Measurements from ENCODE around the gene CTSZ. TPM values are rescaled to one million over a fixed set of nuclear protein-coding genes. Genes with fewer than 3 reads are reported as not detected.

The CTSZ gene
- total RNA-seq, 4 donors from 2014 or later = 83.5 to 145 (median 105) TPM

DNA sequence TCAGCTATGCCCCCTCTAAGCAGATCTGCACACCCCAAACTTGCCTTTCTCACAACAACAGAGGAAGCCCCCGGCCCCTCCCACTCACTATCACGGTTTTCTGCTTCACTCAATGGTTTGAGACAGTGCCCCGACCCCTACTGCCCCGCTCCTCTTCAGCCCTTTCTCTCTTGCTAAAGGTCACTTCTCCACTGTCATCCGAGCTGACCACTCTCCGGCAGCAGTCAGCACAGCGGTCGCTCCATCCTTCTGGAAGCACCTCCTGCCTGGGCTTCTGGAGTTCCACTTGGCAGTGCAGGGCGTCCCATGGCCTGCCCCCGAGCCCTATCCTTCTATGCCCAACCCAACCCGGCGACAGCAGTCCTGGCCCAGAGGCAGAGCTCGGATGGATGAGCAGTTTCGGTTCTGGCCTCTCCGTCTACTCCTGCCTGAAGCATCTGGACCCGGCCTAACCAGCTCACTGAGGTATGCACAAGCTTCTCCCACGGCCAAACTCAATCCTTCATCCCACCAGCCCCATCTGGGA lies 4.1 kb downstream of the CTSZ start:
- no peak for DNase-seq (ENCODE audit: low spot score in 2 of 2)
- peaks cover 0 to 55% (median 9%) of the 10 kb centered on the region in 3 donors for H3K36me3 ChIP-seq
- 80 to 84% methylated on average over 17 of the region's 17 CpGs for WGBS, 2 donors

GRCh38 chr20:59002388-59002787 lies 4.7 kb downstream of the CTSZ start:
- Histone ChIP-seq H3K27me3 (no peaks in the 10 kb centered on the region), H3K4me3 (no peak overlapping the region), H3K27ac (no peak overlapping the region), H3K36me3 (peaks cover 0 to 60% (median 13%) of the 10 kb centered on the region in 3 donors), H3K4me1 (peaks cover 0 to 43% (median 29%) of the 10 kb centered on the region in 4 donors), H3K9me3 (no peaks in the 10 kb centered on the region)
- no peak for TF ChIP-seq EP300 (IDR thresholded peaks at IDR 0.05)
- TF ChIP-seq POLR2A (IDR thresholded peaks at IDR 0.05) = no peak
- no peak for TF ChIP-seq CTCF (IDR thresholded peaks at IDR 0.05)
- no peak for DNase-seq (ENCODE audit: low spot score in 2 of 2)
- WGBS, 2 donors = 93 to 95% methylated on average over 7 of the region's 8 CpGs

More for the DNA sequence above, 4.1 kb downstream of the CTSZ start:
- H3K4me1 ChIP-seq = peaks cover 0 to 46% (median 33%) of the 10 kb centered on the region in 4 donors
- no peaks in the 10 kb centered on the region for H3K27me3 ChIP-seq
- no peak overlapping the region for H3K27ac ChIP-seq
- H3K4me3 ChIP-seq = no peak overlapping the region
- TF ChIP-seq CTCF (IDR thresholded peaks at IDR 0.05) = no peak
- TF ChIP-seq POLR2A (IDR thresholded peaks at IDR 0.05) = no peak
- TF ChIP-seq EP300 (IDR thresholded peaks at IDR 0.05) = no peak
- no peaks in the 10 kb centered on the region for H3K9me3 ChIP-seq

DNA sequence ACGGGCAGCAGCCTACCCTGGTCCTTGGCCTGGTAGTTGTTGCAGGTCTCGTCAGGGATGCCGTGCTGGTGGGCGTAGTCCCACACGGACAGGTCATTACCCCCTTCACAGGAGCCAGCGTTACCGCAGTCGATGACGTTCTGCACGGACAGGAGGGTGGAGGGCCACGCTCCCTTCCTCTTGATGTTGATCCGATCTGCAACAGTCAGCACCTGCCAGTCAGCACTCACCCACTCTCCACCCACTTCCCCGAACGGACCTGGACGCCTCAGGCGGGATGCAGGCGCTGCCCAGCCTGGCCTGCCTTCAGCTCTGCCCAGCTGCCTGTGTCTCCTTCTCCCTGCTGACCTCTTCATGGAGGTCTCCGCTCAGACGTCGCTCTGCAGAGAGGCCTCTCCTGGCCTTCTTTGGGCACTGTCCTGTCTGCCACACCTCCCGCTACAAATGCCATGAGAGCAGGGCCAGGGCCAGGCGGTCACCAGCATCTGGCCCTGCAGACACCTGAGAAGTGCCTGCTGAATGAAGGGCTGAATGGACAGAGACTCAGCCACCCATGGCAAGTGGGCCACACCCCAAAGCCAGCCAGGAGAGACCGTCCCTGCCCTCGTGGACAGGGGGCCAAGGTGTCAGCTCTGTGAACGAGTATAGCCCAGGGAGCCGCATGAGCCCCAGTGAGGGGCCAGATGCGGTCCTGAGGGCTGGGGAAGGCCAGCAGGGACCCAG lies 5.4 kb downstream of the CTSZ start:
- no peak overlapping the region for H3K27ac ChIP-seq
- TF ChIP-seq CTCF (IDR thresholded peaks at IDR 0.05) (no peak), EP300 (IDR thresholded peaks at IDR 0.05) (no peak), POLR2A (IDR thresholded peaks at IDR 0.05) (no peak)
- H3K9me3 ChIP-seq = no peaks in the 10 kb centered on the region
- H3K4me3 ChIP-seq = no peak overlapping the region
- DNase-seq (ENCODE audit: low spot score in 2 of 2) = no peak
- H3K4me1 ChIP-seq = peaks cover 0 to 39% (median 27%) of the 10 kb centered on the region in 4 donors
- 88 to 92% methylated on average over 27 of the region's 27 CpGs for WGBS, 2 donors
- peaks cover 0 to 68% (median 16%) of the 10 kb centered on the region in 3 donors for H3K36me3 ChIP-seq
- H3K27me3 ChIP-seq = no peaks in the 10 kb centered on the region

- TF ChIP-seq CTCF (IDR thresholded peaks at IDR 0.05) = no peak
- TF ChIP-seq EP300 (IDR thresholded peaks at IDR 0.05) = no peak
- no peak for TF ChIP-seq POLR2A (IDR thresholded peaks at IDR 0.05)
- Histone ChIP-seq H3K4me3 (no peak overlapping the region), H3K9me3 (no peaks in the 10 kb centered on the region), H3K4me1 (peaks cover 0 to 34% (median 22%) of the 10 kb centered on the region in 4 donors), H3K27me3 (no peaks in the 10 kb centered on the region), H3K27ac (no peak overlapping the region), H3K36me3 (peaks cover 2 to 74% (median 22%) of the 10 kb centered on the region in 3 donors)
- no peak for DNase-seq (ENCODE audit: low spot score in 2 of 2)
- WGBS, 2 donors = 86 to 92% methylated on average over 7 to 13 of the region's 13 CpGs
These were observed 6.0 kb downstream of the CTSZ start for GRCh38 chr20:59001068-59001448.

DNA sequence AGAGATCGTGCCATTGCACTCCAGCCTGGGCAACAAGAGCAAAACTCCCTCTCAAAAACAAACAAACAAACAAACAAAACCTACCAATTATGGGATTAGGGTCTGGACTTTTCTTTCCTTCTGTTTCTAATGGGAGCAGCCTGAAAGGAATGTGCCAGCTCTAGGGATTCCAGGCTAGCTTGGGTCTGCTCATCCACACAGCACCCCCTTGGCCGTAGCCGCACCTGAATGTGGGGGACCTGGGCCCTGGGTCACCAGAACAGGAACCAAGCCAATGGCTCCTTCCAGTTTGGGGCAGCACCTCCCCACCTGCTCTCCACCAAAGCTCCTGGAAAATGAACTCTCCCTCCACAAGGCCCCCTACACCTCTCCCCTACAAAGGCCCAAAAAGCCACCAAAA lies 6.7 kb downstream of the CTSZ start:
- no peak for DNase-seq (ENCODE audit: low spot score in 2 of 2)
- Histone ChIP-seq H3K36me3 (peaks cover 2 to 81% (median 28%) of the 10 kb centered on the region in 3 donors), H3K9me3 (no peaks in the 10 kb centered on the region), H3K4me1 (peaks cover 0 to 26% (median 15%) of the 10 kb centered on the region in 4 donors), H3K27me3 (no peaks in the 10 kb centered on the region), H3K27ac (no peak overlapping the region), H3K4me3 (no peak overlapping the region)
- WGBS, 2 donors = 59 to 65% methylated on average over 3 of the region's 3 CpGs
- TF ChIP-seq POLR2A (IDR thresholded peaks at IDR 0.05) = no peak
- TF ChIP-seq CTCF (IDR thresholded peaks at IDR 0.05) = no peak
- no peak for TF ChIP-seq EP300 (IDR thresholded peaks at IDR 0.05)
